ENCODE data around the gene PGLYRP3.

The PGLYRP3 gene

GRCh38 chr1:153277852-153278251 lies 34.9 kb downstream of the PGLYRP3 start:
- no peak overlapping the region for H3K4me2 ChIP-seq (ENCODE audit: low read length)
- no peaks in the 10 kb centered on the region for H3K79me2 ChIP-seq
- H3K27ac ChIP-seq, result no peak overlapping the region
- no peaks in the 10 kb centered on the region for H3K9me3 ChIP-seq (ENCODE audit: control insufficient read depth, low read length)
- no peaks in the 10 kb centered on the region for H3K4me1 ChIP-seq
- no peak overlapping the region for H3K9ac ChIP-seq
- no peaks in the 10 kb centered on the region for H3K36me3 ChIP-seq (ENCODE audit: control insufficient read depth, insufficient read depth, low read length)
- TF ChIP-seq CTCF (IDR thresholded peaks at IDR 0.05), result peak; percentile 13
- H3K27me3 ChIP-seq (ENCODE audit: control insufficient read depth, insufficient read depth, low read length), result no peaks in the 10 kb centered on the region
- H3K4me3 ChIP-seq (ENCODE audit: low read depth, low read length), result no peak overlapping the region
- no peak overlapping the region for H2AFZ ChIP-seq

GRCh38 chr1:153272186-153272585 lies 40.6 kb downstream of the PGLYRP3 start:
- Histone ChIP-seq H3K36me3 (ENCODE audit: control insufficient read depth, insufficient read depth, low read length) (no peaks in the 10 kb centered on the region), H3K79me2 (no peaks in the 10 kb centered on the region), H3K27me3 (ENCODE audit: control insufficient read depth, insufficient read depth, low read length) (no peaks in the 10 kb centered on the region), H3K27ac (no peak overlapping the region), H3K9ac (no peak overlapping the region), H3K4me1 (no peaks in the 10 kb centered on the region), H2AFZ (no peak overlapping the region), H3K4me3 (ENCODE audit: low read depth, low read length) (no peak overlapping the region), H3K4me2 (ENCODE audit: low read length) (no peak overlapping the region), H3K9me3 (ENCODE audit: control insufficient read depth, low read length) (no peaks in the 10 kb centered on the region)
- no peak for TF ChIP-seq CTCF (IDR thresholded peaks at IDR 0.05)

GRCh38 chr1:153271711-153272110 lies 41.0 kb downstream of the PGLYRP3 start:
- no peak overlapping the region for H2AFZ ChIP-seq
- no peak overlapping the region for H3K27ac ChIP-seq
- no peak for TF ChIP-seq CTCF (IDR thresholded peaks at IDR 0.05)

GRCh38 chr1:153265457-153265856 lies 47.3 kb downstream of the PGLYRP3 start:
- no peaks in the 10 kb centered on the region for H3K4me1 ChIP-seq
- H2AFZ ChIP-seq, result no peak overlapping the region
- no peaks in the 10 kb centered on the region for H3K36me3 ChIP-seq (ENCODE audit: control insufficient read depth, insufficient read depth, low read length)
- H3K79me2 ChIP-seq, result no peaks in the 10 kb centered on the region
- no peaks in the 10 kb centered on the region for H3K9me3 ChIP-seq (ENCODE audit: control insufficient read depth, low read length)
- no peaks in the 10 kb centered on the region for H3K27me3 ChIP-seq (ENCODE audit: control insufficient read depth, insufficient read depth, low read length)
- H3K4me3 ChIP-seq (ENCODE audit: low read depth, low read length), result no peak overlapping the region
- no peak overlapping the region for H3K4me2 ChIP-seq (ENCODE audit: low read length)
- no peak overlapping the region for H3K9ac ChIP-seq
- no peak overlapping the region for H3K27ac ChIP-seq
- TF ChIP-seq CTCF (IDR thresholded peaks at IDR 0.05), result no peak

More at GRCh38 chr1:153271711-153272110, 41.0 kb downstream of the PGLYRP3 start:
- Histone ChIP-seq H3K36me3 (ENCODE audit: control insufficient read depth, insufficient read depth, low read length) (no peaks in the 10 kb centered on the region), H3K4me2 (ENCODE audit: low read length) (no peak overlapping the region), H3K27me3 (ENCODE audit: control insufficient read depth, insufficient read depth, low read length) (no peaks in the 10 kb centered on the region), H3K9me3 (ENCODE audit: control insufficient read depth, low read length) (no peaks in the 10 kb centered on the region), H3K9ac (no peak overlapping the region), H3K4me3 (ENCODE audit: low read depth, low read length) (no peak overlapping the region), H3K4me1 (no peaks in the 10 kb centered on the region), H3K79me2 (no peaks in the 10 kb centered on the region)

- Histone ChIP-seq H3K79me2 (no peaks in the 10 kb centered on the region), H3K4me3 (ENCODE audit: low read depth, low read length) (no peak overlapping the region), H3K4me1 (no peaks in the 10 kb centered on the region), H3K27ac (no peak overlapping the region), H3K9me3 (ENCODE audit: control insufficient read depth, low read length) (no peaks in the 10 kb centered on the region), H3K36me3 (ENCODE audit: control insufficient read depth, insufficient read depth, low read length) (no peaks in the 10 kb centered on the region), H3K9ac (no peak overlapping the region), H3K27me3 (ENCODE audit: control insufficient read depth, insufficient read depth, low read length) (no peaks in the 10 kb centered on the region), H3K4me2 (ENCODE audit: low read length) (no peak overlapping the region), H2AFZ (no peak overlapping the region)
- no peak for TF ChIP-seq CTCF (IDR thresholded peaks at IDR 0.05)
Measured at GRCh38 chr1:153262462-153263157, 50.1 kb downstream of the PGLYRP3 start.

Measured in parathyroid adenoma (tissue), 2 donors.